Keratinocyte (primary cell): ENCODE results near the gene TNP2. TPM values are rescaled to one million over a fixed set of nuclear protein-coding genes. Genes with fewer than 3 reads are reported as not detected.

Experiments
- DNase-seq: peaks from one replicate; pipeline ENCODE4 v3.0.0-alpha.2; 2011; ENCODE audit warnings: low read depth, missing footprints, low spot score
- FAIRE-seq: peaks from 2 replicates; lab custom pipeline; 2011; peaks lifted over from hg19 to GRCh38; lab: Jason Lieb, UNC
- H2AFZ ChIP-seq: 2 replicates; pipeline ENCODE4 v1.6.0; 2012; ENCODE audit warnings: low read length, control low read depth, inconsistent platforms; ENCODE audit not compliant: control insufficient read depth
- H3K27ac ChIP-seq: 2 replicates; pipeline ENCODE4 v1.5.1; 2011; ENCODE audit warnings: low read length; ENCODE audit not compliant: control insufficient read depth, insufficient read depth
- H3K27me3 ChIP-seq: 3 replicates; pipeline ENCODE4 v1.6.0; 2011; ENCODE audit warnings: low read length; ENCODE audit not compliant: control insufficient read depth, insufficient read depth; ENCODE audit errors: extremely low read depth
- H3K36me3 ChIP-seq, 2 experiments: 2 replicates in 1 of 2; 3 replicates in 1 of 2; pipeline ENCODE4 v1.5.1; 2011; ENCODE audit warnings: low read length in 2 of 2, mild to moderate bottlenecking in 1 of 2; ENCODE audit not compliant: control insufficient read depth in 2 of 2, insufficient read depth in 2 of 2; ENCODE audit errors: extremely low read depth in 1 of 2
- H3K4me1 ChIP-seq: 3 replicates; pipeline ENCODE4 v1.5.1; 2011; ENCODE audit warnings: low read length; ENCODE audit not compliant: control insufficient read depth, insufficient read depth; ENCODE audit errors: extremely low read depth
- H3K4me2 ChIP-seq: 3 replicates; pipeline ENCODE4 v1.6.0; 2011; ENCODE audit warnings: low read depth, low read length; ENCODE audit not compliant: control insufficient read depth, insufficient read depth; ENCODE audit errors: extremely low read depth
- H3K4me3 ChIP-seq, 3 experiments: fragments of 200-600 bp in 1 of 3; sonication (generic) in 1 of 3; 2 replicates in 2 of 3; 3 replicates in 1 of 3; pipeline ENCODE4 v1.5.1; 2011 to 2016; ENCODE audit warnings: low read length in 3 of 3, mild to moderate bottlenecking in 3 of 3, control low read depth in 2 of 3, inconsistent platforms in 1 of 3, low read depth in 1 of 3, mixed read lengths in 1 of 3, mixed run types in 1 of 3, moderate library complexity in 1 of 3; ENCODE audit not compliant: control insufficient read depth in 2 of 3, insufficient read depth in 2 of 3; ENCODE audit errors: extremely low read depth in 1 of 3
- H3K79me2 ChIP-seq: 2 replicates; pipeline ENCODE4 v1.6.0; 2012; ENCODE audit warnings: low read length; ENCODE audit not compliant: control insufficient read depth, insufficient read depth
- H3K9ac ChIP-seq: 3 replicates; pipeline ENCODE4 v1.6.0; 2011; ENCODE audit warnings: low read length; ENCODE audit not compliant: control insufficient read depth, insufficient read depth; ENCODE audit errors: extremely low read depth
- H3K9me1 ChIP-seq: 3 replicates; pipeline ENCODE4 v1.6.0; 2011; ENCODE audit warnings: low read length; ENCODE audit not compliant: control insufficient read depth, insufficient read depth; ENCODE audit errors: extremely low read depth
- H3K9me3 ChIP-seq: 2 replicates; pipeline ENCODE4 v1.5.1; 2012; ENCODE audit warnings: low read depth, low read length; ENCODE audit not compliant: control insufficient read depth
- H4K20me1 ChIP-seq: 3 replicates; pipeline ENCODE4 v1.6.0; 2011; ENCODE audit warnings: low read length; ENCODE audit not compliant: control insufficient read depth, insufficient read depth; ENCODE audit errors: extremely low read depth
- CTCF ChIP-seq, 3 experiments: IDR thresholded peaks in 1 of 3; conservative IDR thresholded peaks in 1 of 3; optimal IDR thresholded peaks in 1 of 3; 2 replicates in 2 of 3; 3 replicates in 1 of 3; pipeline versions ENCODE3 to v1.5.1; 2011; ENCODE audit warnings: low read length in 3 of 3, mild to moderate bottlenecking in 3 of 3, moderate library complexity in 2 of 3, control low read depth in 1 of 3, inconsistent platforms in 1 of 3; ENCODE audit not compliant: insufficient read depth in 2 of 3; ENCODE audit errors: extremely low read depth in 1 of 3
- EZH2 ChIP-seq: IDR thresholded peaks from one replicate; pipeline ENCODE4 v1.6.1; 2012; ENCODE audit warnings: inconsistent platforms, mild to moderate bottlenecking, low read length, moderate library complexity
- dilution Hi-C: fragments of 300-500 bp; cut with MboI; formaldehyde crosslinking; loops from one replicate; pipeline ENCODE4 v1.7.0; 2020; ENCODE audit warnings: low sequenced_read_pairs; ENCODE audit not compliant: extremely low pct_ligation_motif_present
- polyA plus RNA-seq, 5 experiments: library from polyadenylated mRNA; depleted of rRNA in 3 of 5; stranded (reverse) in 3 of 5; stranded (forward) in 1 of 5; unstranded in 1 of 5; fragments of >200 nt; gene quantifications; 1 replicate in 1 of 5; 2 replicates in 3 of 5; 3 replicates in 1 of 5; pipeline versions ENCODE4 v1.2.1 to v1.2.3, GENCODE V29; 2011 to 2012; ENCODE audit warnings: missing spikeins in 2 of 5, low read depth in 1 of 5, low replicate concordance in 1 of 5

Gene TNP2
- polyA plus RNA-seq, 1 donor (not counting 4 experiments of a cell fraction or from before 2014, with no cell fraction given): not detected

DNA sequence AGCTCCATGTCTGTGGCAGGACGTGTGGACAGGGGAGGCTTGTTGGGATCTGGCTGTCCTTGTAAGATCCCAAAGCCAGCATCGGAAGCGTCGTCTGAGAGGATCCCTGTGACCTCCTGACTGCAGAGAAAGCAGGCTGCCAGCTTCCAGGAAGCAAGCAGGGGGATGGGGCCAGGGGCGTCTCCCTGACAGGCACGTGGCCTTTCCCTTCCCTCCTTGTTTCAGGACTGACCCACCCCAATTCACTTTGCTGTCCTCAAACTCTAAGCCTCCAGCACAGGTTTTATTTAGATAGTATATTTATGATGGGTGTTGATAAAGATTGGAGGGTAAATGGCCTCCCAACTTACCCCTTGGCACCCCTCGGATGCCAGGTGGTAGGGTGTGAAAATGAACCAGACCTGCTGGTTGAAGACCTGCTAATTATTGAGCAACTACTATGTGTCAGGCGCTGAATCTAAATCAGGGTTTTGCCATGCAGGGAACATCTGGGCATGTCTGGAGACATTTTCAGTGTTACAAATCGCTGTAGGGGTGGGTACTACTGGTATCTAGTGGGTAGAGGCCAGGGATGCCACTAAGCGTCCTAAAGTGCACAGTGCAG lies 37.7 kb downstream of the TNP2 start:
- Histone ChIP-seq H3K4me2 (no peak overlapping the region), H2AFZ (no peak overlapping the region), H3K9me3 (no peaks in the 10 kb centered on the region), H4K20me1 (no peaks in the 10 kb centered on the region), H3K9me1 (no peaks in the 10 kb centered on the region), H3K79me2 (no peaks in the 10 kb centered on the region), H3K36me3 (no peaks in the 10 kb centered on the region), H3K9ac (no peak overlapping the region), H3K27me3 (no peaks in the 10 kb centered on the region), H3K4me1 (peaks cover 4% of the 10 kb centered on the region), H3K27ac (no peak overlapping the region), H3K4me3 (no peak overlapping the region)
- dilution Hi-C loops: no loop called here
- DNase-seq: no peak
- no peak for FAIRE-seq
- no peak for TF ChIP-seq CTCF (optimal IDR thresholded peaks at IDR 0.05 in 1 of 3, IDR thresholded peaks at IDR 0.05 in 1 of 3, conservative IDR thresholded peaks at IDR 0.05 in 1 of 3; ENCODE audit: extremely low read depth in 1 of 3, insufficient read depth in 2 of 3, low read length in 3 of 3)
- TF ChIP-seq EZH2: no peak

DNA sequence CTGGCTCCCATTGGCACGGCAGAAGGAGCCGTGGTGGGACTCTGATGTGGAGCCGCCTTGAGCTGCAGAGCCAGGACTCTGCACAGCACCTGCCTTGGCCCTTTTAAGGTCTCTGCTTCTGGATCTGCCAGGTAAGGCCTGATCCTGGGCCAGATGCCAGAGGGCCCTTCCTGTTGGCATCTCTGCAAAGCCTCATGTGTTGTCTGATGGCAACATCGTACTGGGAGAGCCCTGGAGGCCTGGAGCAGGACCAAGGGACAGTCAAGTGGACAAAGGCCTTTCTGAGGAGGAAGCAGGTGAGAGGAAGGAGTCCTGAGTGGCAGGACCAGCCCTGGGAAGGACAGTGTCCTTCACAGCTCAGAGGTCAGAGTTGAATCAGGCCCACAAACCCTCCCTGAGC lies 39.2 kb downstream of the TNP2 start:
- H3K27ac ChIP-seq: no peak overlapping the region
- peaks cover 4% of the 10 kb centered on the region for H3K4me1 ChIP-seq
- no peaks in the 10 kb centered on the region for H3K27me3 ChIP-seq
- no peak overlapping the region for H3K4me3 ChIP-seq
- H3K4me2 ChIP-seq: no peak overlapping the region
- FAIRE-seq (no peak), DNase-seq (no peak)
- H2AFZ ChIP-seq: no peak overlapping the region
- H3K9me3 ChIP-seq: no peaks in the 10 kb centered on the region
- H3K9me1 ChIP-seq: no peaks in the 10 kb centered on the region
- H4K20me1 ChIP-seq: no peaks in the 10 kb centered on the region
- H3K36me3 ChIP-seq: no peaks in the 10 kb centered on the region
- H3K79me2 ChIP-seq: no peaks in the 10 kb centered on the region
- no peak for TF ChIP-seq CTCF (optimal IDR thresholded peaks at IDR 0.05 in 1 of 3, IDR thresholded peaks at IDR 0.05 in 1 of 3, conservative IDR thresholded peaks at IDR 0.05 in 1 of 3; ENCODE audit: extremely low read depth in 1 of 3, insufficient read depth in 2 of 3, low read length in 3 of 3)
- TF ChIP-seq EZH2: no peak
- no peak overlapping the region for H3K9ac ChIP-seq
- dilution Hi-C loops: no loop called here
